Transverse colon (tissue), 4 donors: ENCODE data around the gene ERC2.

ENCODE experiments used
- EP300 ChIP-seq: sonication (generic); formaldehyde crosslinking; IDR thresholded peaks from one replicate; pipeline ENCODE4 v1.6.1; 2017; ENCODE audit warnings: antibody characterized with exemption, low read depth
- POLR2A ChIP-seq: fragments of 450-650 bp; IDR thresholded peaks from one replicate; pipeline ENCODE4 v1.6.1; 2016; ENCODE audit warnings: antibody characterized with exemption, mild to moderate bottlenecking, moderate library complexity
- POLR2AphosphoS5 ChIP-seq, 3 donors: sonication (generic); formaldehyde crosslinking; IDR thresholded peaks; one replicate each; pipeline ENCODE4 v1.6.1; 2016; ENCODE audit warnings: antibody characterized with exemption in 3 of 3
- TF ChIP-seq, protein P1 (sequence below), 5 experiments: fragments of 200-600 bp in 3 of 5; fragments of 450-650 bp in 2 of 5; sonication (generic) in 3 of 5; IDR thresholded peaks; 1 replicate in 2 of 5; 2 replicates in 3 of 5; pipeline ENCODE4 v1.5.1; 2016 to 2017; ENCODE audit warnings: antibody characterized with exemption in 5 of 5, inconsistent platforms in 3 of 5, mild to moderate bottlenecking in 2 of 5, moderate library complexity in 1 of 5

DNA sequence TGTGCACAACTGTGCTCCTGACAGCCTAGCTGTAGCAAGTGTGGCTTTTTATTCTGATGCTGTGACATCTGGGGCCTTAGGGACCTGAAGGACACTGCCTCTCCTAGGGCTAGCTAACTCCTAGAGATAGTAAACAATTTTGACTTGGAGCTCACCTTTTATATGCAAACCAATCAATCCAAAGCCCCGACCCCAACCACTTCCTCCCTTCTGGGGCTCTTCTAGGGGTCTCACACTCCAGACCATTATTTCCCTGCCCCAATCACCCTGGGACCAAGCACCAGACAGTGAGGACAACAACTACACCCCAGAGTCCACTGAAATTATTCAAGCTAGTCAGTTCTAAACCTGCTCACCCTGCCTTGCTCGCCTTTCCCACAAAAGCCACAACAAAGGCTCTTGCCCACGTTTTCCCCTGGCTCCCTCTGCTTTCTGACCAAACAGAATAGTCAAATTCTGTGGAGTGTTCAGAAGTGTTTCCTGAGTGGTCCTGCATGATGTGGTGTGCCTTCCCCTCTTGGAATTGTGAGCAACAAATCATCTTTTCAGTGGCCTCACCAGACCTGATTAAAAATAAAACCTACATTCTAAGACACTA lies 897.0 kb downstream of the ERC2 start:
- TF ChIP-seq POLR2A (no peak), EP300 (no peak), POLR2AphosphoS5 (IDR thresholded peaks at IDR 0.05) (no peak)
- TF ChIP-seq, protein P1, sequence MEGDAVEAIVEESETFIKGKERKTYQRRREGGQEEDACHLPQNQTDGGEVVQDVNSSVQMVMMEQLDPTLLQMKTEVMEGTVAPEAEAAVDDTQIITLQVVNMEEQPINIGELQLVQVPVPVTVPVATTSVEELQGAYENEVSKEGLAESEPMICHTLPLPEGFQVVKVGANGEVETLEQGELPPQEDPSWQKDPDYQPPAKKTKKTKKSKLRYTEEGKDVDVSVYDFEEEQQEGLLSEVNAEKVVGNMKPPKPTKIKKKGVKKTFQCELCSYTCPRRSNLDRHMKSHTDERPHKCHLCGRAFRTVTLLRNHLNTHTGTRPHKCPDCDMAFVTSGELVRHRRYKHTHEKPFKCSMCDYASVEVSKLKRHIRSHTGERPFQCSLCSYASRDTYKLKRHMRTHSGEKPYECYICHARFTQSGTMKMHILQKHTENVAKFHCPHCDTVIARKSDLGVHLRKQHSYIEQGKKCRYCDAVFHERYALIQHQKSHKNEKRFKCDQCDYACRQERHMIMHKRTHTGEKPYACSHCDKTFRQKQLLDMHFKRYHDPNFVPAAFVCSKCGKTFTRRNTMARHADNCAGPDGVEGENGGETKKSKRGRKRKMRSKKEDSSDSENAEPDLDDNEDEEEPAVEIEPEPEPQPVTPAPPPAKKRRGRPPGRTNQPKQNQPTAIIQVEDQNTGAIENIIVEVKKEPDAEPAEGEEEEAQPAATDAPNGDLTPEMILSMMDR (IDR thresholded peaks at IDR 0.05): no peak
